Breast epithelium (tissue), 4 donors: Measurements from ENCODE around the gene ARHGAP44. TPM values are rescaled to one million over a fixed set of nuclear protein-coding genes. Genes with fewer than 3 reads are reported as not detected.

Source experiments
- DNase-seq, 2 donors: peaks; one replicate each; pipeline ENCODE4 v3.0.0-alpha.2; 2019; ENCODE audit warnings: low spot score in 2 of 2
- H3K27ac ChIP-seq, 2 donors: fragments of 200-600 bp; sonication (generic) in 1 of 2; one replicate each; pipeline ENCODE4 v1.5.1; 2016 to 2019; ENCODE audit warnings: mild to moderate bottlenecking in 1 of 2
- H3K27me3 ChIP-seq, 2 donors: fragments of 200-600 bp; sonication (generic) in 1 of 2; one replicate each; pipeline versions ENCODE4 v1.5.1 to v1.6.0; 2017 to 2019; ENCODE audit warnings: control low read depth in 1 of 2, mild to moderate bottlenecking in 1 of 2
- H3K36me3 ChIP-seq: fragments of 200-600 bp; one replicate; pipeline ENCODE4 v1.5.1; 2019
- H3K4me1 ChIP-seq, 2 donors: fragments of 200-600 bp; sonication (generic); one replicate each; pipeline ENCODE4 v1.5.1; 2016 to 2019; ENCODE audit warnings: control low read depth in 1 of 2
- H3K4me3 ChIP-seq, 3 donors: fragments of 200-600 bp; sonication (generic); 1 replicate in 2 of 3; 2 replicates in 1 of 3; pipeline ENCODE4 v1.5.1; 2016 to 2019; ENCODE audit warnings: mild to moderate bottlenecking in 3 of 3, moderate library complexity in 2 of 3
- H3K9me3 ChIP-seq, 2 donors: fragments of 200-600 bp; sonication (generic) in 1 of 2; one replicate each; pipeline ENCODE4 v1.5.1; 2016 to 2019; ENCODE audit warnings: control low read depth in 1 of 2
- POLR2A ChIP-seq: fragments of 450-650 bp; IDR thresholded peaks from one replicate; pipeline ENCODE4 v1.6.1; 2016; ENCODE audit warnings: antibody characterized with exemption, mild to moderate bottlenecking, moderate library complexity
- POLR2AphosphoS5 ChIP-seq, 3 donors: sonication (generic); formaldehyde crosslinking; IDR thresholded peaks; one replicate each; pipeline ENCODE4 v1.6.1; 2017; ENCODE audit warnings: antibody characterized with exemption in 3 of 3
- intact Hi-C: fragments of 100-400 bp; cut with DNase I; formaldehyde crosslinking; loops from one replicate; pipeline ENCODE4 v1.15.1; 2023; ENCODE audit warnings: low total_unique reads
- total RNA-seq, 3 donors: library from RNA; depleted of rRNA; stranded (reverse); fragments of >200 nt; gene quantifications; one replicate each; pipeline ENCODE4 v1.1.0, GENCODE V29; 2016
- TF ChIP-seq, protein P1 (sequence below), 3 donors: fragments of 450-650 bp; IDR thresholded peaks; one replicate each; pipeline ENCODE4 v1.5.1; 2016 to 2017; ENCODE audit warnings: antibody characterized with exemption in 3 of 3, mild to moderate bottlenecking in 3 of 3, moderate library complexity in 3 of 3

Gene ARHGAP44
- total RNA-seq, 3 donors from 2014 or later = 2.4 to 13.0 (median 4.9) TPM

DNA sequence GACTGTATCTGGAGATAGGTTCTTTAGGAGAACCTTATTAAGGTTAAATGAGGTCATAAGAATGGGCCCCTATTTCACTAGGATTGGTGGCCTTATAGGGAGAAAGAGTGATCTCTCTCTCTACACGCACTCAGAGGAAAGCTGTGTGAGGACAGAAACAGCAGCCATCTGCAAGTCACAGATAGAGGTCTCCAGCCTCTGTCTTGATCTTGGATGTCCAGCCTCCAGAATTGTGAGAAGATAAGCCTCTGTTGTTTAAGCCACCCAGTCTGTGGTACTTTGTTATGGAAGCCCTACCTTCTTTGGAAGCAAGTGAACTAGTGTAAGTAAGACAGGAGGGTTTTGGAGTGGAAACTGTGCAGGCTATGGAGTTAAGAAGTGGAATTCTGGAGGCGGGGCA lies 135.3 kb downstream of the ARHGAP44 start:
- H3K4me3 ChIP-seq = no peak overlapping the region
- TF ChIP-seq, protein P1, sequence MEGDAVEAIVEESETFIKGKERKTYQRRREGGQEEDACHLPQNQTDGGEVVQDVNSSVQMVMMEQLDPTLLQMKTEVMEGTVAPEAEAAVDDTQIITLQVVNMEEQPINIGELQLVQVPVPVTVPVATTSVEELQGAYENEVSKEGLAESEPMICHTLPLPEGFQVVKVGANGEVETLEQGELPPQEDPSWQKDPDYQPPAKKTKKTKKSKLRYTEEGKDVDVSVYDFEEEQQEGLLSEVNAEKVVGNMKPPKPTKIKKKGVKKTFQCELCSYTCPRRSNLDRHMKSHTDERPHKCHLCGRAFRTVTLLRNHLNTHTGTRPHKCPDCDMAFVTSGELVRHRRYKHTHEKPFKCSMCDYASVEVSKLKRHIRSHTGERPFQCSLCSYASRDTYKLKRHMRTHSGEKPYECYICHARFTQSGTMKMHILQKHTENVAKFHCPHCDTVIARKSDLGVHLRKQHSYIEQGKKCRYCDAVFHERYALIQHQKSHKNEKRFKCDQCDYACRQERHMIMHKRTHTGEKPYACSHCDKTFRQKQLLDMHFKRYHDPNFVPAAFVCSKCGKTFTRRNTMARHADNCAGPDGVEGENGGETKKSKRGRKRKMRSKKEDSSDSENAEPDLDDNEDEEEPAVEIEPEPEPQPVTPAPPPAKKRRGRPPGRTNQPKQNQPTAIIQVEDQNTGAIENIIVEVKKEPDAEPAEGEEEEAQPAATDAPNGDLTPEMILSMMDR (IDR thresholded peaks at IDR 0.05) = no peak
- TF ChIP-seq POLR2AphosphoS5 (IDR thresholded peaks at IDR 0.05) (no peak), POLR2A (no peak)
- H3K9me3 ChIP-seq = no peaks in the 10 kb centered on the region
- H3K27ac ChIP-seq = no peak overlapping the region
- no peaks in the 10 kb centered on the region for H3K27me3 ChIP-seq
- no peaks in the 10 kb centered on the region for H3K36me3 ChIP-seq
- no peak for DNase-seq
- intact Hi-C loops = no loop called here
- H3K4me1 ChIP-seq = no peaks in the 10 kb centered on the region

DNA sequence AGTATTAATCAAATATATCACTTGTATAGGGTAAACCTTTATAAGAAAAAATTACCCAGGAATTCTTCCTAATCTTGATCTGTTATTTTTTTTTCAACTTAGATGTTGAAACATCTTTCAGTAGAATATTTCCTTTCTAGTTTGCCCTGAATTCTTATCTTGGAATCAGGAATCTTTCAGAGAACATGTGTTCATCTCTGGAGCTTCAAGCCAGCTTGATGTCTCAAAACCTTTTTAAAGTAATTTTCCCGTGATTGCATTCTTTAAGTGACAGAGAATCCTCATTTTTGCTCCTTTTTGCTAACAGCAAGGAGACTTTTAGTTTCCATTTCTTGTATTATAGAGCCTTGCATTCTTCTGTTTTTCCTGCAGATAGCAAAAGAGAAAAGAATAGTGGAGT lies 137.7 kb downstream of the ARHGAP44 start:
- Histone ChIP-seq H3K27ac (no peak overlapping the region), H3K9me3 (no peaks in the 10 kb centered on the region), H3K27me3 (no peaks in the 10 kb centered on the region), H3K4me1 (no peaks in the 10 kb centered on the region), H3K4me3 (no peak overlapping the region), H3K36me3 (no peaks in the 10 kb centered on the region)
- TF ChIP-seq POLR2AphosphoS5 (IDR thresholded peaks at IDR 0.05) (no peak), POLR2A (no peak)
- TF ChIP-seq, protein P1 (IDR thresholded peaks at IDR 0.05) = no peak
- no peak for DNase-seq
- intact Hi-C loops = no loop called here

DNA sequence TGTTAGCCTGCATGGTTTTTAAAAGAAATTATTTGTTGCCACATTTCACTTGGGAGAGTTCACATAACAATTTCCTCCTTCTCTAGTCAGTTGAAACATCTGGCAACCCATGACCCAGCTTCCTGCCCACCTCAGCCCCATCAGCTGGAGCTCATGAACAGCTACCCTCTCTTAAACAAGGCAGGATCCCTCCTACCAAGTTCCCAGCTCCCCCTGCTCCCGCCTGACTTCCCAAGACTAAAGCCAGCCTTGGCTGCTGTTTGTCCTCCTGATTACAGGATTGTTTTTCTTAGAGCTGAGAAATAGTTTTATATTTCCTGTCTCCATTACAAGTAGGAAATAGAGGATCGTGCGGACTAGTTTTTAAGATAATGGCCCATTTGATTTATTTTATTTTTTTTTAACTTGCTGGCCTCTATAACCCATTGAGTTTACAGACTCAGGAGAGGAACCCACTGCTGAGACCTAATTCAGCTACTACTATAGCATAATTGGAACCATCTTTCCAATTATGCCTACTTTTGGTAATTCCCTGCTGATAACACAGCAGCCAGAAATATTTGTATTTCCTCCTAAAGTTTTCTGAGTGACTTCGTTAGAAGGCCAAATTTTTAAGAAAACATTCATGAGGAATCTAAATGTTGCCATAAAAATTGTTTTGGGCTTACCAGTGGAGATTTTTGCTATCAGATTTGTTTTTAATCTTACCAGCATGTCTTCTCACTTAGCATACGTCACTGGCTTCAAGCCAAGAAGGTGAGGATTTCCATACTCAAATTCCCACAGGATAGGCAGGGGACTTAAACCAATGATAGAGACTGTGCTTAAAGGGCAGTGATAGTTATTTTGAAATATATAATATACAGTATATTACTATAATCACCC lies 138.5 kb downstream of the ARHGAP44 start:
- H3K27me3 ChIP-seq = no peaks in the 10 kb centered on the region
- no peaks in the 10 kb centered on the region for H3K9me3 ChIP-seq
- no peaks in the 10 kb centered on the region for H3K4me1 ChIP-seq
- peak overlapping the region in 1 of 2 donors; percentile 71 for H3K27ac ChIP-seq
- intact Hi-C loops = no loop called here
- H3K4me3 ChIP-seq = no peak overlapping the region
- no peak for DNase-seq
- no peaks in the 10 kb centered on the region for H3K36me3 ChIP-seq
- no peak for TF ChIP-seq POLR2AphosphoS5 (IDR thresholded peaks at IDR 0.05)

DNA sequence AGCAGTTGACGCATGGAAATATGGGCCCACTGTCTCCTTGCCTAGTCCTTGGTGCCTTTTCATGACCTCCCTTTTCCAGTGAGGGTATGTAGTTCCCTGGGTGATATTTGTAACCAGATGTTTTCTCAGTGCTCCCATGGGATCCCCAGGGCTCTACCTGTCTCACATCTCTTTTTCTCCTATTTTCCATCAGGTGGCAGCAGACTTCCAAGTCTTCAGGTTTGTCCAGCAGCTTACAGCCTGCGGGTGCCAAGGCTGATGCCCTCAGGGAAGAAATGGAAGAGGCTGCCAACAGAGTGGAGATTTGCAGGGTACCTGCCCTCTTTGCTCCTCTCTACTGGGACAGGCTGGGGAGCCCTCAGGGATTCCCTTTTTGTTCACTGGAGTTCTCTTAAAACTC lies 139.4 kb downstream of the ARHGAP44 start:
- no peak for DNase-seq
- Histone ChIP-seq H3K36me3 (no peaks in the 10 kb centered on the region), H3K27me3 (no peaks in the 10 kb centered on the region), H3K4me1 (no peaks in the 10 kb centered on the region), H3K9me3 (no peaks in the 10 kb centered on the region), H3K27ac (no peak overlapping the region), H3K4me3 (no peak overlapping the region)
- intact Hi-C loops = no loop called here
- TF ChIP-seq POLR2A (no peak), POLR2AphosphoS5 (IDR thresholded peaks at IDR 0.05) (no peak)
- TF ChIP-seq, protein P1 (IDR thresholded peaks at IDR 0.05) = no peak

DNA sequence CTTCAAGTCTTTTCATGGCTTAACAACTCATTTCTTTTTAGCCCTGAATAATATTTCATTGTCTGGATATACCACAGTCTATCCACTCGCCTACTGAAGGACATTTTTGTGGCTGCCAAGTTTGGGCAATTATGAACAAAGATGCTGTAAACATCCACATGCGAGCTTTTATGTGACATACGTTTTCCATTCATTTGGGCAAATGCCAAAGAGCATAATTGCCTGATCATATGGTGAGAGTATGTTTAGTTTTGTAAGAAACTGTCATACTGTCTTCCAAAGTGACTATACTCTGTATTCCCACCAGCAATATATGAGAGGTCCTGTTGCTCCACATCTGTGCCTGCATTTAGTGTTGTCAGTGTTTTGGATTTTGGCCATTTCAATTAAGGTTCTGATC lies 147.2 kb downstream of the ARHGAP44 start:
- Histone ChIP-seq H3K9me3 (no peaks in the 10 kb centered on the region), H3K27ac (no peak overlapping the region), H3K27me3 (no peaks in the 10 kb centered on the region), H3K36me3 (no peaks in the 10 kb centered on the region), H3K4me1 (no peaks in the 10 kb centered on the region), H3K4me3 (no peak overlapping the region)
- TF ChIP-seq POLR2A = no peak
- TF ChIP-seq POLR2AphosphoS5 (IDR thresholded peaks at IDR 0.05) = no peak
- TF ChIP-seq, protein P1 (IDR thresholded peaks at IDR 0.05) = no peak
- DNase-seq = no peak
- intact Hi-C loops = no loop called here
